DOHH2 (cell line): ENCODE measurements around the gene ZNF521.

ENCODE experiments used
- CTCF ChIP-seq: fragments of 200-600 bp; sonication (generic); IDR thresholded peaks from one replicate; pipeline ENCODE4 v1.5.1; 2014; ENCODE audit warnings: antibody characterized with exemption, mild to moderate bottlenecking, low read depth, low read length; ENCODE audit not compliant: poor library complexity, severe bottlenecking
- EZH2phosphoT487 ChIP-seq: fragments of 200-600 bp; sonication (generic); IDR thresholded peaks from 2 replicates; pipeline ENCODE4 v1.6.1; 2017; ENCODE audit warnings: borderline replicate concordance, mild to moderate bottlenecking, antibody characterized with exemption, low read length, moderate library complexity, mixed read lengths

- TF ChIP-seq EZH2phosphoT487 (no peak), CTCF (no peak)
These were observed 11.2 kb downstream of the ZNF521 start for GRCh38 chr18:25340762-25341161.
